ENCODE data around the gene PGAP2.
A peak's percentile ranks its signal among the peaks of the same experiment; 100 is the strongest.

The PGAP2 gene

DNA sequence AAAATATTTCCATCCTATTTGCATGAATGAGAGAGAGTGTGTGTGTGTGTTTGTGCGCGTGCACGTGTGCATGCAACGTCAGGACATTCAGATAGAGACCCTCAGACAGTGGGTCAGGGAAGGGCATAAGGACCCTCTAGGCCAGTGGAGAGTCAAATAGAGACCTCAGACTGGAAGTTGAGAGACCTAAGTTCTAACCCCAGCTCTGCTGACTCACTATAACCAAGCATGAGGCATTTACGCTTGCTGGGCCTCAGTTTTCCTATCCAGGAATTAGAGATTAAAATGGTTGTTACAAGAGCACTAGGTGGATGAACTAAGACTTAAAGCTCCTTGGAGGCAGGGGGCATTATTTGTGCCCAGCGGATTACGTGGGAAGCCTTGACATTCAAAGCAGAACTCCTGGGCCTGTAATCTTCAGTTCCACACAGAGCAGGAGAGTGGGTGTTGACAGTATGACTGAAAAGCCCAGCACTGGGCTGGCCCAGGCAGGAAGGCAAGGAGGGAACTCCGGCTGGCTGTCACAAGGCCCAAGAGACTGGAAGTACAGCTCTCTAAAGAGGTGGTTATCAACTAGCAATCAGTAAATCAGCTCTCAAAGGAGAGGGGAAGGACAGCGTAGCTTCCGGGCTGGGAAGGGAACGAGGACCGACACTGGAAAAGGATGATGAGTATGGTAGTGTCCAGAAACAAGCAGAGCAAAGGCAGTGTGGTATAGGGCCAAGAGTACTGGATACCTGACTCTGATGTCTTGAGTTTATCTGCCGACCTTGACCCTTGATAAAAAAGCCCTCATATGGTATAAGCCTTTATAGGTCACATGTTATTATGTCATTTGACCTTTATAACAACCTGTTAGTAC is 23.2 kb downstream of the PGAP2 start:
- DNase-seq (ENCODE audit: low read depth): no peak

DNA sequence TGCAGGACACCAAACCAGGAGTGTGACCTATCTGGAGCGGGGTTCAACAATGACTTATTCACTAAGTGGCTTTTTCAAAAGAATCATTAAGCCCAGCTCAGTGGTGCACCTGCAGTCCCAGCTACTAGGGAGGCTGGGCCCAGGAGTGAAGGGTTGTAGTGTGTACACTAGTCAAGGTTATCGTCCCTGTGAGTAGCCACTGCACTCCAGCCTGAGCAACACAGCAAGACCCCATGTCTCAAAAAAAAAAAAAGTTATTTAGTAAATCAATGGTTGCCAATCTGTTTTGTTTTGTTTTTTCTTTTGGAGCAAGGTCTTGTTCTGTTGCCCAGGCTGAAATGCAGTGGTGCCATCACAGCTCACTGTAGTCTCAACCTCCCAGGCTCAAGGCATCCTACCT is 24.5 kb downstream of the PGAP2 start:
- DNase-seq (ENCODE audit: low read depth): no peak

DNA sequence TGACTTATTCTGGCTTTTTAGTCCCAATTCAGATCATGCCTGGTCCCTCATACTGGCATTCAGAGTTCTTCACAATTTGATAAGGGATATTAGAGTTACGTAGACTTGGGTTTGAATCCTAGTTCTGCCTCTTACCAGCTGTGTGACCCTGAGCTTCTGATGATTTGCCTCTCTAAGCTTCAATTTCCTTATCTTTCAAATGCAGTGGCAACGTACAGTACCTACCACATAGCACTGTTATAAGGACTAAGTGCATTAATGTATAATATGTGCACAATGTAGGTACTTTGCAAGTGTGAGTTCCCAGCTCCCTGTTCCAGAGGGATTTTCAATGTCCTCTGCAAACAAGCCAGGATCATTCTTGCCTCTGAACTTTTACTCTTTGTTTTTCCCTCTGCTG is 25.1 kb downstream of the PGAP2 start:
- DNase-seq (ENCODE audit: low read depth): no peak

DNA sequence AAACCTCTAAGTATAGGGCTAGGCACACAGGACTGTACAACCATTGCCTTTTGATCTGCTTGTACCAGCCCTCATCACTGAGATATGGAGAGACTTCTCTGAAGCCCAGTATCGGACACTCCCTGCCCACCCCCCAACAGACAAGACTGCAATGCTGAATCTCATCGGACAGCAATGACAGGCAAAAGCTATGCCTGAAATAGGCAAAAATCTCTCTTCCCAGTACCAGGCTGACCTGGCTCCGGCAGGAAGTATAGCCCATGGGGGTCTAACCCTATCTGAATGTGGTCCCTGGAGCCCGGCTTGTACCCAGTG is 25.9 kb downstream of the PGAP2 start:
- DNase-seq (ENCODE audit: low read depth): no peak

DNA sequence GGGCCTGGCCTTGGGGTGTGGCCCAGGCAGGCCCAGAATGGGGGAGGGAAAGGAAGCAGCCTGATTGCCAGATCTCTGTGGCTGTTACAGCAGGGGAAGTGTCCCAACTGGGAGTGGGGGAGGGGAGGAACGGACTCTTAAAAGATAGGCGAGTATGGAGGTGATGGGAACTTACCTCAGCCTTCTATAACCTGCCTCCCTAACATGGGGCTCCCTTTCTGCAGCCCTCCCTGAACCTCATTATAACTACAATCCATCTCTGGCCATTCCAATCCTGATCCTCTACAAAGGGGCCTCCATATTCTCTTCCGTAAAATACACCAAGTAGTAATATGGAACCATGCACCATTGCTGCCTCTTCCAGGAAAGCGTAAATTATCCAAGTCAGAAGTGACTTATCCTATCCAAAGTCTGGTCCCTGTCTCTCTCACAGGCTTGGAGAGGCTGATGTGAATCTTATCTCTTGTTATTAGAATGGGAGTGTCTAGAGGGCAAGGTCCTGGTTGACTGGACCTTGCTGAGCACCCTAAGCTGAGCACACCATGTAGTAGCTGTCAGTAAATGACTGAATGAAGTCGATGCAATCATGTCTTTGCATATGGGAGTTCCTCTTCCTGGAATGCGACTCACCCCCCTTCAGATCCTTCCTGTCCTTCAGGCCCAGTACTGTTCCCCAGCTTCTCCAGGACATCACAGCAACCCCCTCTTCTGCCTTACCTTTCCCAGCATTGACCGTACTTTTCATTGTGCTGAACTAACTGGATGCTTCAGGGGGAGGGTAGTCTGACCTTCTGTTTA is 26.5 kb downstream of the PGAP2 start:
- no peak for DNase-seq (ENCODE audit: low read depth)

DNA sequence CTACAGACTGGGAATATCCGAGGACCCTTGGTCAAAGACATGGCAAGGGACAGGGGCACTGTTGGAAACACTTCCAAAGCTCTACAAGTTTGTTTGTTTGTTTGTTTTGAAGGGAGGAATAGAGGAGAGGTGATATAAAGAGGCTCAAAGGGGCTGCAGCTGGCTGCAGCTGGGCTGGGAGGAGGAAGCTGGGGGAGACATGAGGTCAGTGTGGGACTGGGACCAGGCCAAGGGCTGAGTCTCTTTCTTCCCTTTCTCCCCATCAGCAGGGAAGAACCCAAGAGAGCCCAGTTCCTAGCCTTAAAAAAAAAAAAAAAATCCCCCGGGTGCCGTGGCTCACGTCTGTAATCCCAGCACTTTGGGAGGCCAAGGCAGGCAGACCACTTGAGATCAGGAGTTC is 27.4 kb downstream of the PGAP2 start:
- no peak for DNase-seq (ENCODE audit: low read depth)

DNA sequence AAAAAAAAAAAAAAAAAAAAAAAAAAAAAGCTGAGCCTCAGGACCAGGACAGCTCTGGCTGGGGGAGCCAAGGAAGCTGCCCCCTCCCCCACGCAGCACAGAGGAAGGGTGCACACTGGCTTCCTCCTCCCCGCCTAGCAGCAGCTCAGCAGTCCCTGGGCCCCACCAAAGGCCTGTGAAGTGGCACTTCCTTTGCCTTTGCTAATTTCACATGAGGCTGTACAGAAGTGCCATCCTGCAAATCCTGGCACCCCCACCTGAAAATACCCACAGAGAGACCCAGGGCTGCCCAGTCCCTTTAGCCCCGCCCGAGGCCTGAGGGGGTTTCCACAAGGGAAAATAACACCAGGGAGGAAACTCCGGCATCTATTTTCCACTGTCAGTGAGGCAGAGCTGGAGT is 28.5 kb downstream of the PGAP2 start:
- no peak for DNase-seq (ENCODE audit: low read depth)

DNA sequence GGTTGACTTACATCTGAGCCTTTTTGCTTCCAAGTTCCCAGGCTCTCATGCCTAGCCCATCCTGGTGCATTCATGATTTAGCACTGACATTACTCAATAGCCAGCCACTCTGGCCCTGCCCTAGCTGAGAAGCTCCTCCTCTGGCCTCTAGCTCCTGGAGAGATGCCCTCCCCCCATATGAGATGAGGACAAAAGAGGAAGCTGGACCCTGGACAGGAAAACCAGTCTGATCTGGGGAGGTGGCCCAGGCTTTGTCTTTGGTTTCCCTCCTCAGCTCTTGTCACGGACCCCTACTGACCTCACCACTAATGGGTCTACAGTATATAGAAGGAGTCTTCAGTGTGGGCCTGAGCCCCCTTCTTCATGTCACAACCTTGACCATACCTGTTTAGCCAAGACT is 29.4 kb downstream of the PGAP2 start:
- no peak for DNase-seq (ENCODE audit: low read depth)

DNA sequence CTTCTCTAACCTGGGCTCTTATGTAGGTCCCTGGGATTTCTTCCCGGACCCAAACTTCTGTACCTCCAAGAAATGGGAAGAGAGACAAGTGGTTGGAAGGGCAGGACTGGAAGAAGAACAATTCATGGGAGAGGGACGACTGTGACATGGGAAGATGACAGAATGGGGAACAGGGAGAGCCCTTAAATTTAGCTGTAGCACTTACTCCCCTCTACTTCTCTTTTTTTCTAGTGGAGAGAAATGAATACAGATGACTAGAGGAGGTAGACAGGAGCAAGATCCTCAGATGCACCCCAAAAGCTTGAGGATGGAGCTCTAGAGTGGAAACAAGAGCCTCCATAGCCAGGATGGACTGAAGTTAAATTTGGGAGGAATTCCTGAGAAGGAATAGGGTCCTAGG is 30.1 kb downstream of the PGAP2 start:
- DNase-seq (ENCODE audit: low read depth): no peak

DNA sequence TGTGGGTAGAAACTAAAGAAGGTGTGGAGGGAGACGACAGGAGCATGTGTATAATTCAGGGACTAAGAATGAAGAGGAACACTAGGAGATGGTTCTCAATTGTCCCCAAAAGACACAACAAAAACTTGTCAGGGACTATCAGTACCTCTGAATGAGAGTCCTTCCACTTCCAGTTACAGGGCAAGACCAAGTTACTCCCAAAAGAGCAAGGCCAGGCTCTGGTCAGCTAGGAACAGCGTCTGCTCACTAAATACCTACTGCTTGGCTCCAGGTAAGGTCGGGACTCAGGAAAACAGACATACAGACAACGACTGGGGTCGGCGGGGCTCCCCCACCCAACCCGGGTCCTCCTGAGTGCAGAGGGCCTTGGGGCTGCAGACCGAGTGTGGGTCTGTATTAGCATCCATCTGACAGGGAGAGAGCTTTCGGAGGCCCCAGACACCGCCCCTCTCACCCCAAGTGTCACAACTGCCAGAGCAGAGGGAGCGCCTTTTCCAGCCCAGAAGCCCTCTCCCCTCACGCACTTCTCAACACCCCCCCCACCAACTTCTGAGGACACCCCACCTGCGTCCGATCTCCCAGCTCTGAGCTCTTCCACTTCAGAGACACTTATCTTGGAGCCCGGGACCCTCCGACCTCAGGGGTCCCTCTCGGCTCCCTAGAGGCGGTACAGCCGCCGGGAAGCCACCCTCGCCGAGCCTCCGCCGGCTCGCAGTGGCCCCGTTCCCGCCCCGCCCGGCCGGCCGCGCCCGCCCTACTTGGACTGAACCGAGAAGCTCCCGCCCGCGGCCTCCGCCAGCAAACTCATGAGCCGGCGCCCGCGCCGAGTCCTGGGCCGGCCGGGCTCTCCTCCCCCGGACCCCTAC is 31.9 kb downstream of the PGAP2 start:
- no peak for DNase-seq (ENCODE audit: low read depth)

DNA sequence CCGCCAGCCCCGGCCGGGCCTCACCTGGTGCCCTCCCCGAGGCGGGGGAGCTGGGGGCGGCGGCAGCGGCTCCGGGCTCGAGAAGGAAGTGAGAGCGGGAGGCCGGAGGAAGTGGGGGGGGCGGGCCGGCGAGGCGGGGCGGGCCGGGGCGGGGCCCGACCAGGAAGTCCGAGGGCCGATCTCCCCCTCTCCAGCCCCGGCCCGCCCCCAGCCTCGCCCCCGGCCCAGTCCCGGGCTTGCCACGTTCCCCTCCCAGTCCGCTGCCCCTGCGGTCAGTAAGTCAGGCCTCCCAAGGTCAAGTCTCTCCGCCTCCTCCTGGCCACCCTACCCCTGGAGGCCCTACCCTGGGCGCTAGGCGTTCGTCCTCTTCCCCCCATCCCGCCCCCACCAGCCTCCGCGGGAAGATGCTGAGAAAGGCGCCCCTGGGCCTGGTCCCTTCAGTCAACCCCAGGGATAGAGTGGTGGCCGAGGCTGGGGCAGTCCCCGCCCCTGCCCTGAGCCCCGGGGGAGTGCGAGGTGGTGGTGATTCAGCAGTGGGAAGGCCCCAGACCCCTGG is 32.6 kb downstream of the PGAP2 start, which contains the start of gene RHOG:
RHOG (minus strand) TSS at position 90 of the 556 bp plus-strand sequence. CDS start 12,821 bp downstream, outside the sequence.
- peak; percentile 66 for DNase-seq (ENCODE audit: low read depth)

DNA sequence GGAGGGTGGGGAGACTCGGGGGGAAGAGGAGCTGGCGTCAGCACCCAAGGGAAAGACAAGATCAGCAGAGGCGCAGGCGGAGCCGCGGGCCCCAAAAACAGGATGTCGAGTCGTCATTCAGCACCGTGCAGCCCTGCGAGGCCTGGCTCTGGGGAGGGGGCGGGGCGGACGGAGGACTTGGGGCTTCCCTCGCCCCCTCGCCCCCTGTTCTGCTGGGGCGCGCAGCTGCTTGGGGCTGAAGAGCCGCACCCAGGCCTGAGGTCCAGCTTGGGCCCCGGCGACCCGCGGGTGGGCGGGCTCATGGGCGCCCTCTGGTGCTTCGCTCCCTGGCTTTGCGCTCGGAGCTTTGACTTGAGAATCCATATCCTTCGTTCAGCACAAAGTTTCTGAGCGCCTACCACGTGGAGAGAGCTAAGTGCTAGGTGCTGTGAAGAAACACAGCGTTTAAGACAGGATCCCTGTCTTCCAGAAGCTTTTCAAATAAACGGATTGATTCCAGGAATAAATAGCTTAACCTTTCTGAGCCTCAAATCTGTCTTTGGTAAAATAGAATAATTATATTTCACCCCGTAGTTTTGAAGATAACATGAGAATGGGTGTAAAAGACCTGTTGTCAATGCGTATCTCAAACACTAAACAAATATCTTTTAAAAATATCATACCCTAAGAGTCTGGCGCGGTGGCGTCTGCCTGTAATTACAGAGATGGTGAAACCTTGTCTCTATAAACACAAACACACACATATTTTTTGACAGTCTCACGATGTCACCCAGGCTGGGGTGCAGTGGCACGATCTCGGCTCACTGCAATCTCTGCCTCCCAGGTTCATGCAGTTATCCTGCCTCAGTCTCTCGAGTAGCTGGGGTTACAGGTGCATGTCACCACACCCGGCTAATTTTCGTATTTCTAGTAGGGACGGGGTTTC is 33.3 kb downstream of the PGAP2 start:
- DNase-seq (ENCODE audit: low read depth): peak; percentile 77

DNA sequence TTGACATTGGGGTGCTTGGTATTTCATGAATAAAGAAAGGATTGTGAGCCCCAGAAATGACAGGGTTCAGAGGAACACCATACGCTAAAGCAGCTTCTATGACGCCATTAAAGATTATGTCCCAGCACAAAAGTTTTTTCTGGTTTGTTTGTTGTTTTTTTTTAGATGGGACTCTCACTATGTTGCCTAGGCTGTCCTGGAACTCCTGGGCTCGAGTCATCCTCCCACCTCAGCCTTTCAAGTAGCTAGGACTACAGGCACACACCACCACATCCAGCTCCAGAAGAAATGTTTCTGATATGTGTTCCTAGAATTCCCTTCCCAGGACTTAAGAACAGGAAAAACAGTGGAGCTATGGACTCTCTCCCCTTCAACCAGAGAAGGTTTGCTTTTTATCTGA is 35.0 kb downstream of the PGAP2 start:
- DNase-seq (ENCODE audit: low read depth): no peak

DNA sequence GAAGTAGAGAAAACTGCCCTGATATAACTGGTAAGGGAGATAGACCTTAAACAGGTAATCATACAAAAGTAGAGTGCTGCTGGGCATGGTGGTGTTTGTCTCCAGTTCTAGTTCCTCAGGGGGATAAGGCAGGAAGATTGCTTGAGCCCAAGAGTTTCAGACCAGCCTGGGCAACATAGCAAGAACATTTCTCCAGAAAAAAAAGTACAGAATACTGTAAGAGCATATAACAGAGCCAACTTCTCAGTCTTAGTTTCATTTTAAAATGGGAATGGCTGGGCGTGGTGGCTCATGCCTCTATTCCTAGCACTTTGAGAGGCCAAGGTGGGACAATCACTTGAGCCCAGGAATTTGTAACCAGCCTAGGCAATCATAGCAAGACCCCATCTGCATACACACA is 36.9 kb downstream of the PGAP2 start:
- no peak for DNase-seq (ENCODE audit: low read depth)

DNA sequence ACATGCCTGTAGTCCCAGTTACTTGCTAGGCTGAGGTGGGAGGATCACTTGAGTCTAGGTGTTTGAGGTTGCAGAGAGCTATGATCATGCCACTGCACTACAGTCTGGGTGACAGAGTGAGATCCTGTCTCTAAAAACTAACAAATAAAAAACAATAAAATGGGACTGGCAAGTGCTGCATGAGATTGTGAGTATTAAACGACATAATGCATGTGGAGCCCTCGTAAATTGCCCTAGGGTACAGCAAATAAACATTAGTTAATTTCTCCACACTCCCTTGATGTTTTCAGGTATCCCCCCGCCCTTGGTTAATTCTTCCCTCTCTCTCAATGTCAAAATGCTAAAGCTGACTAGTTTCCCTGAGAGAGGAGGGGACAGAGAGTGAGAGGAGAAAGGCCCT is 37.3 kb downstream of the PGAP2 start:
- DNase-seq (ENCODE audit: low read depth): no peak

DNA sequence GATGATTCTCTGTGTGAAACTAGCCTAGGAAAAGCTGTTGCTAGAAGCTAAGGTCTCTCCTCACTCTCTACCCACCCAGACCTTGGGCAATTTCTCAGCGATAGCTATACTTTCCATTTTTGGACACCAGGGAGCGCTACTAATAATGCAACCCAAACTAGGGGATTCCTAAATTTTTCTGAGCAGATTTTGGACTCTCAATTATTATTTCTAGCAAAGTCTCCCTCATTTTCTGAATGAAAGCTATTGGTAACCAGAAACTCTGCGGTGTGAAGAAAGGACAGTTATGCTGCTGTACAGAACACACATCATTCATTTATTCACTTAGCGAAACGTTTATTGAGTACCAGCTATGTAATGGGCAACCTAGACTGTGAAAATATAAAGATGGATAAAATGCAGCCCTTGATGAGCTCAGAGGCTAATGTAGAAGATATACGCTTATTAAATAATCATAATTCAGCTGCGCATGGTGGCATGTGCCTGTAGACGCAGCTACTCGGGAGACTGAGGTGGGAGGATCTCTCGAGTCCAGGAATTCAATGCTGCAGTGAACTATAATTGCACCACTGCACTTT is 41.0 kb downstream of the PGAP2 start:
- DNase-seq (ENCODE audit: low read depth): no peak

DNA sequence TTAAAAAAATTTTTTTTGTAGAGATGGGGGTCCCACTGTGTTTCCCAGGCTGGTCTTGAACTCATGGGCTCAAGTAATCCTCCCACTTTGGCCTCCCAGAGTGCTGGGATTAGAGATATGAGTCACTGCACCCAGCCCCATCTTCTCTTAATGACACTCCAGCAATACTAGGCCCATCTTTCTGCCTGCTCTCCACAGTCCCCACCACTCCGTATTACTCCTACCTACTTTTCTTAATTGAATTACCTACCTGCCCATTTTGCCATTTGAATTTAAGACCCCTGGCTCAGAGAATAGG is 45.1 kb downstream of the PGAP2 start:
- no peak for DNase-seq (ENCODE audit: low read depth)

DNA sequence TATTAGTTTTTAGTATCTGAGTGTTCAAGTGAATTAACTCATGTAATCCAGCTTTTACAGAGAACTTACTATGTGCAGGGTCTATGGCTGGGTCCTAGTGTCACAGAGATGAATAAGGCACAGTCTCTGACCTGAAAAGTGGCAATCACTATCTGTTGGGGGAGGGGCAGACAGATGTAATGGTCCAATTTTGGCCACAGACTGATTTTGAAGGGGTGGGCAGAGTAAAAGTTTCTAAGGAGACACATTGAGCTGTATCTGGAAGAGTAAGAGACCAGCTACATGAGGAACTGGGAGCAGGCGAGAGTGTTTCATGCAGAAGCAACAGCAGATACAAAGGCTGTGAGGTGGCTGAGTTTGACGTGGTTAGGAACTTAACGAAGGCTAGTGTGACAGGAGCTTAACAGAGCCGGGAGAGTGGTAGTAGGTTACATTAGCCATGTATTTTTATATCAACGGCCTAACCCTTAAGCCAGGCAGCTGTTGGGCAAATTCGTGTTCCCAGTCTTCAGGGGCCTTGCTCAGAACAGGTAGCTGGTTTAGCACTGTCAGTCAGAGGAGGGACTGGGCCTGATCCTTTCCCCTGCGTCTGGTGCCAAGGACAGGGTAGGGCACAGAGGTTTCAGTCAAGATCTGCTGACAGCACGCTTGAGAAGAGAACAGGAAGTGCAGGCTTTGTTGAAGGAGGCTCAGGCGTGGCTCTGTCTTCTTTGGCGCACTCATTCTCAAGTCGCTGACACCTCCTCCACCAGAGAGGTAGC is 45.7 kb downstream of the PGAP2 start:
- DNase-seq (ENCODE audit: low read depth): no peak

DNA sequence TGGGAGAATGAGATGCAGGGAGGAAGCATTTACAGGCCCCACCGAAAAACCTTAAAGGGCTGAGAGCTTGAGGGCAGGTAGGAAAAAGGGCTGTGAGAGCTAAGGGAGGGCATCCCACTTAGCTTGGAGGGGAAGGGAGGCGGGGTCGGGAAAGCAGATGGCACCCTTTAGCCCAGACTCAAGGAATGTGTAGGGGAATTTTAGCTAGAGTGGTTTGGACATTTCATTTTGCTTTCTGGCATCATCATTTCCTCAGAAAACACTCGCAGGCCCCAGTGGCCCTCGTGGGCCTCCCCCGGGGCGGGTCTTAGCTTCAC is 46.3 kb downstream of the PGAP2 start:
- no peak for DNase-seq (ENCODE audit: low read depth)

Data from stromal cell of bone marrow (primary cell).